ENCODE data around the gene RGS3.

DNA sequence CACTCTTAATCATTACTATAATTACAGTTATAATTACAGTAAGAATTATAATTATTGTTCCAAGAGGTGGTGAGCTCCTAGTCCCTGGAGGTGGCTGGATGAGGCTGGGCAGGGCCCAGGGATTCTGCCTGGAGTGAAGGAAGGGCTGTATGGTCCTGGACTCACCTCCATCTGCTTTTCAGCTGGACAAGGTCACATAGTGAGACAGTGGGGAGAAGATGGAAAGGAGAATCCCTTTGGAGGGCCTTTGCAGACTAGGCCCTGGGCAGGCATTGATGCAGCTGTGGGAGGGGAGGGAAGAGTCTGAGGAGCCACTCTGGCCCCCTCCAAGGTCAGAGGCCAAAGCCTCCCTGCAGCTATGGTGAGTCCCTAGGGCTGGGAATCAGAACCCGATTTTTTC, 125.4 kb downstream of the RGS3 start:
- TF ChIP-seq, protein P1, sequence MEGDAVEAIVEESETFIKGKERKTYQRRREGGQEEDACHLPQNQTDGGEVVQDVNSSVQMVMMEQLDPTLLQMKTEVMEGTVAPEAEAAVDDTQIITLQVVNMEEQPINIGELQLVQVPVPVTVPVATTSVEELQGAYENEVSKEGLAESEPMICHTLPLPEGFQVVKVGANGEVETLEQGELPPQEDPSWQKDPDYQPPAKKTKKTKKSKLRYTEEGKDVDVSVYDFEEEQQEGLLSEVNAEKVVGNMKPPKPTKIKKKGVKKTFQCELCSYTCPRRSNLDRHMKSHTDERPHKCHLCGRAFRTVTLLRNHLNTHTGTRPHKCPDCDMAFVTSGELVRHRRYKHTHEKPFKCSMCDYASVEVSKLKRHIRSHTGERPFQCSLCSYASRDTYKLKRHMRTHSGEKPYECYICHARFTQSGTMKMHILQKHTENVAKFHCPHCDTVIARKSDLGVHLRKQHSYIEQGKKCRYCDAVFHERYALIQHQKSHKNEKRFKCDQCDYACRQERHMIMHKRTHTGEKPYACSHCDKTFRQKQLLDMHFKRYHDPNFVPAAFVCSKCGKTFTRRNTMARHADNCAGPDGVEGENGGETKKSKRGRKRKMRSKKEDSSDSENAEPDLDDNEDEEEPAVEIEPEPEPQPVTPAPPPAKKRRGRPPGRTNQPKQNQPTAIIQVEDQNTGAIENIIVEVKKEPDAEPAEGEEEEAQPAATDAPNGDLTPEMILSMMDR (IDR thresholded peaks at IDR 0.05; ENCODE audit: low read length): no peak
- TF ChIP-seq EZH2phosphoT487 (IDR thresholded peaks at IDR 0.05; ENCODE audit: low read length) (no peak), EZH2 (optimal IDR thresholded peaks at IDR 0.05; ENCODE audit: low read depth, low read length) (no peak)

Measured in MM.1S (cell line).